Right hindlimb (tissue), 1 donor: Measurements from ENCODE around the gene ARAP1.

ENCODE experiments used
- DNase-seq: peaks from one replicate; pipeline ENCODE4 v3.0.0-alpha.2; 2018

ARAP1 gene

GRCh38 chr11:72741849-72742512, 10.2 kb downstream of the ARAP1 start:
- no peak for DNase-seq

DNA sequence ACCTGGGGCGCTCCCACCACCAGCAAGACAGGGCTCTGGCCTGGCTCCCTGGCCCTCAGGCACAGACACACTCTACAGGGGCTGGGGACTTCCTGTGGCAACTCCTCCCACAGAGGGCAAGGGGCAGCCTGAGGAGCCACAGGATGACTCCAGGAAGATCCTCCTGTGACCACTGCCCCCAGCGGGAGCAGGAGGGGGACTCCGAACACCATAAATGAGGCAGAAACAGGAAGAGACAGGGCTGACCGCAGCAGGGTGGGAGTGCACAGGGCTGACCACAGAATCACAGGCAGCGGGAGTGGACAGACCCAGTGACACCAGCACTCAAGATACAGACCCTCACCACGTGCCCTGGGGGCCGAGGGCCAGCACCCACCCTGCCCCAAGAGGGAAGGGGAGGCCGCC, 10.8 kb downstream of the ARAP1 start:
- DNase-seq, result no peak

- DNase-seq, result no peak
Measured at GRCh38 chr11:72740562-72741428, 11.4 kb downstream of the ARAP1 start.

GRCh38 chr11:72740060-72740424, 12.2 kb downstream of the ARAP1 start:
- DNase-seq, result no peak

DNA sequence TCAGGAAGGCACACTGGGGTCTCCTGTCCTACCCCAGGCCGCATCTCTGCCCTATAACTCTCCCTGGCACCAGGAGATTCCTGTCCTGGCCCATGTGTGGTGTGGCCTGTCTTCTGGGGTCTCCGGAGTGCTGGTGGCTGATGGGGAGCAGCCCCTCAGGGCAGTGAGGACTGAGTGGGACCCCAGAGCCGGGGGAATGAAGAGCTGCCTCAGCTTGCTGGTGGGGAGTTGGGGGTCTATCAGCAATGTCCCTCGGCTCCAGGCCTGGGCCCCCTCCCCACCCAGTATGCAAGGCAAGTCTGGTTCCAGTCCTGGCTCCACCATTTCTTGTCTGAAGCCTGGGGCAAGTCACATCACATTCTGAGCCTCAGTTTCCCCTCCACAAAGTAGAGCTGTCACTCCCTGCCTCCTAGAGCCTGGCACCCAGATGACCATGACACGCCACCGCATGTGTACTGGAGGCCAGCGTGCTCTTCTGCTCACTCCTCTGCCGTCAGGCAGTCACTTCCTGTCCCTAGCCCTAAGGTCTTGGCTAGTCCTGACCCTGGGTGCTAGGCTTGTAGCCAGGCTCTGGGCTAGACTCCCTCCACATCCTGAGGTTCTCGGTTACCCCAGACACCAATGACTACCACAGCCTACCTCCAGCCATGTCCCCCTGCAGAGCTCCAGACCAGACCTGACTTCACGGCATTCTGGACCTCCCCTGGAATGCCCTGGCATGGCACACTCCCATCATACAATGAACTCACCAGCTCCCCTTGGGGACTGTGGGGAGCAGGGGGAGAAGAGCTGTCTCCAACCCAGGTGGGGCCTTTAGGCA, 12.8 kb downstream of the ARAP1 start:
- DNase-seq, result no peak

DNA sequence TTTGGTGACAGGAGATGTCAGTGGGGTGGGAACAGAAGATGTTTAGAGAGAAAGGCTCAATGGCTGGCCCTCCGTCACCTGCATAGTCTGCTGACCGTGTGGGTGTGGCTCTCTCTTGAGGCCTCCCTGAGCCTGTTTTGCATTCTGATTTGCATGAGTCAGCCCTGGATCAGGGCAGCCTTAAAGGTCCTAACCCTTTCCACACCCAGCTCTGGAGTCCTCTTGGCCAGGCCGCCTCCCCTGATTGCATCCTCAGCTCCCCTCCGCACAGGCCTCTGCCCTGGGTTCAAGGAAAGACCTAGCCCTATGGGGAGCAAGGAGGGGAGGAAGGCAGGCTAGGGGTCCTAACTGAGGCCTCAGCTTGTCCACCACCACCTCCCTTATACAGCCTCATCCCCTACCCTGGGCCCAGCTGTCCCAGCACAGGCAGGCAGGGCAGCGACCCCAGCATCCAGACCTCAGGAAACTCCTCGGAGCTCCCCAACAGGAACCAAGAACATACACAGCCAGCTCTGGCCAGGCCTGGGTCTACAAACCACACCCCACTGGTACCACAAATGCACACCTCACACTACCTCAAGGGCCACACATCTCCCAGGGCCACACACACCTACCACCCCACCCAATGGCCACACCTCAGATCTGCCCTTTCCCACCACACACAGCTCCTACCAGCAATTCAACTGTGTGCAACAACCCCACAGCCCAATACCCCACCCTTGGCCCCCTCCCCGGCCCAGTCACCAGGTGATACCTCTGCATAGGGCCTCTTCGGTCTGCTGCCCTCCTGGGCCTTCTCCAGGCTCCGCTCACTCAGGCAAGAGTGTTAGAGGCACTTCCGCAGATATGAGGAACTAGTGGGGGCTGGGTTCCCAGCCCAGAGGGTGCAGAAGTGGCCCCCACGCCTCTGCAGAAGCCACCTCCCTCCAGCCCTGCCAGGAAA, 13.7 kb downstream of the ARAP1 start:
- no peak for DNase-seq

GRCh38 chr11:72737336-72737735, 14.9 kb downstream of the ARAP1 start:
- DNase-seq, result no peak

DNA sequence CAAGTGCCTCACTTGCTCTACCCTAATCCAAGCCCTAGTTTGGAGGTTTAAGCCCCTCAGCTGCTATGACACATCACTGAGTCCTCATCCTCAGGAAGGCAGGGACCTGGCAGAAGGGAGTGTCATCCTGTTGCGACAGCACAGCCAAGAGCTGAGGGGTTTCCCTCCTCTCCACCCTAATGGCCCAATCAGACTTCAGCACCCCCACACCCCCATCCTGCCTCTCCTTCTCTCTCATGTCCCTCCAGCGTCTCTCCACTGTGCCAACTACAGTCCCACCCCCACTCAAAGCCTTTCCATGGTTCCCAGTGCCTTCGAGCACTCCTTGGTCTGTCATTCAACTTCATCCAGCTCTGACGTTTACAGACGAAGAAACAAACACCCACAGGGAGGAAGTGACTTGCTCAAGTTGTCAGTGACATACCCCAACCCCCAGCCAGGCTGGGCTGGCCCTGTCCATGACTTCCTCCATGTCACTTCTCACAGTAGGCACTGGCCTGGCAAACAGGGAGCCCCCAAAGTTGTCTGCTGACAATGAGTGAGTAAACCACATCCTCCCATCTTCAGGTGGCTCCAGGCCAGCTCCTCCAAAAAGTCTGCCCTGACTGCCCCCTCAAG, 15.6 kb downstream of the ARAP1 start:
- no peak for DNase-seq

- DNase-seq, result no peak
Measured at GRCh38 chr11:72735495-72736027, 16.6 kb downstream of the ARAP1 start.

DNA sequence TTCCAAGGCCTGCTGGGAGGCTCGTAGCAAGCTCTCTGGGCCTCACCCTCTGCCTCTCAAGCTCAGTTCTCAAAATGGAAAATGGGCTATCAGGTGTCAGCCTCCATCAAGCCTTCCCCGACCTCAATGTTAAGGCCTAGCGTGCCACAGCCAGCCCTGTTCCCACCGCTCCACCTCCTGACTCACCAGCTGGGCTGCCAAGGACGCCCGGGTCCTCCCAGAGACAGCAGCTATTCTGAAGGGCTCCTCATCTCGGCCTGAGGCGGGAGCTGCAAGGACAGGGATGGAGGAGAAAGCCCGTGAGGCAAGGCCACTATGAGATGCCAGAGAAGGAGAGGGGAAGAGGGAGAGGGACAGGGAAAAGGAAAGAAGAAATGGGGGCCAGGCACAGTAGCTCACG, 19.9 kb downstream of the ARAP1 start:
- no peak for DNase-seq

DNA sequence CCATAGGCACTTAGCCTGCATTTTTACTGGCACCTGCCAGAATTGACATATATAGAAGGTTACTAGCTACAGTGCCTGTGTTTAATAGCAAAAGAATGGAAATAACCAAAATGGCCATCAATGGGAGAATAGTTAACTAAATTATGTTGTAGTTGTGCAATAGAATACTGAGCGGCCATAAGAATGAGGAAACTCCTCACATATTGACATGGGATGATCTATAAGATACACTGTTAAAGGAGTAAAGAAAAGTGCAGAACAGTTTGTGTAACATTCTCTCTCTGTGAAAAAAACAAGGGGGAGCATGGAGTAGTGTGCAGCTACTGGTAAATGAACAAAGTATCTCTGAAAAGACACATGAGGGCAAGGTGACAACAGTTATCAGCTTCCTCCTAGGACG, 21.5 kb downstream of the ARAP1 start:
- no peak for DNase-seq

DNA sequence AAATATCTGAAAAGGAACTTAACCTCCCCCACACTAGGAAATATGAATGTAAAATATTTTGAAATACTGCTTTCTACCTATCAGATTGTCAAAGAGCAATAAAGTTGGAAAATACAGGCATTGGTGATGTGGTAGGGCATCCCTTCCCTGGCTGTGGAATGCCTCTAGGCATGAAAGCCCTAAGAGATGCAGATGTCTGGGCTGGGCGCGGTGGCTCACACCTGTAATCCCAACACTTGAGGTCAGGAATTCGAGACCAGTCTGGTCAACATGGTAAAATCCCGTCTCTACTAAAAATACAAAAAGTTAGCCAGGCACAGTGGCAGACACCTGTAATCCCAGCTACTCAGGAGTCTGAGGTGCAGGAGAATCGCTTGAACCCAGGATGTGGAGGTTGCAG, 22.0 kb downstream of the ARAP1 start:
- no peak for DNase-seq

- no peak for DNase-seq
Measured at GRCh38 chr11:72727521-72727920, 24.7 kb downstream of the ARAP1 start.

GRCh38 chr11:72726266-72727220, 25.7 kb downstream of the ARAP1 start:
- no peak for DNase-seq

- no peak for DNase-seq
Measured at GRCh38 chr11:72725724-72726028, 26.5 kb downstream of the ARAP1 start.

DNA sequence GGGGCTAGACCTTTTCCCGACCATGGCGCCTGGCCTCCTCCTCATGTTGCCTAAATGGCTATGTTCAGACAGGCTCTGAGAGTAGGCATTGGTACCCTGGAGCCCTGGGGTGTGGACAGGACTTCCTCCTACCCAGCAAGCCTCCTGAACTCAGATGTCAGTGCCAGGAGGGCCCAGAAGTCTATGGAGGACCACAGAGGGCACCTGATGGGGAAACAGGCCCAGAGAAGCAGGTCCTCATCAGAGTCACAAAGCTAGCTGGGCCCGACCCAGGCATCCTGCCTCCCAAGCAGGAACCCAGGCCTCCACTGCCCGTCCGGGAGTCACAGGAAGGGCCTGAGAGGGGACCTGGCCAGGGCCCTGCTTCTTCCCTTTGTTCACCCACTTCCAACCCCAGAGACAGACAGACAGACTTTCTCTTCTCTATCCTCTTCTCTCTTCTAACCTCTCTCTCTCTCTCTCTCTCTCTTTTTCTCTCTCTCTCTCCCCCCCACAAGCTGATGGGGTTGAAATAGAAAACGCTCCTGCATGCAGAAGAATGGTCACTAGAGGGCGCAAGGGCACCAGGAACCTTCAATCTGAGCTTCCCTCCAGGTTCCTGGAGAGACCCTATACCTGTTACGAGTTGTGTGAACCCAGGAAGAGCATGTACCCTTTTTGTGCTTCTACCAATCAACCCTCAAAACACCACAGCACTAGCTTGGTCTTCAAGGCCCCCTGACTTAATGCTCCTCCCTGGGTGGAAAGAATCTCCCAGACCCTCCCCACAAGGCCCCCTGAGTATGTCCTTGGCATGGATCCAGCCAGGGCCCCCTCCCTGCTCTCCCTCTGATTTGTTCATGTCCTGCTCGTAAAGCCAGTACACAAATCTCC, 27.1 kb downstream of the ARAP1 start:
- peak; percentile 84 for DNase-seq

GRCh38 chr11:72724021-72724551, 28.1 kb downstream of the ARAP1 start:
- DNase-seq, result no peak

GRCh38 chr11:72723508-72723907, 28.7 kb downstream of the ARAP1 start:
- no peak for DNase-seq

DNA sequence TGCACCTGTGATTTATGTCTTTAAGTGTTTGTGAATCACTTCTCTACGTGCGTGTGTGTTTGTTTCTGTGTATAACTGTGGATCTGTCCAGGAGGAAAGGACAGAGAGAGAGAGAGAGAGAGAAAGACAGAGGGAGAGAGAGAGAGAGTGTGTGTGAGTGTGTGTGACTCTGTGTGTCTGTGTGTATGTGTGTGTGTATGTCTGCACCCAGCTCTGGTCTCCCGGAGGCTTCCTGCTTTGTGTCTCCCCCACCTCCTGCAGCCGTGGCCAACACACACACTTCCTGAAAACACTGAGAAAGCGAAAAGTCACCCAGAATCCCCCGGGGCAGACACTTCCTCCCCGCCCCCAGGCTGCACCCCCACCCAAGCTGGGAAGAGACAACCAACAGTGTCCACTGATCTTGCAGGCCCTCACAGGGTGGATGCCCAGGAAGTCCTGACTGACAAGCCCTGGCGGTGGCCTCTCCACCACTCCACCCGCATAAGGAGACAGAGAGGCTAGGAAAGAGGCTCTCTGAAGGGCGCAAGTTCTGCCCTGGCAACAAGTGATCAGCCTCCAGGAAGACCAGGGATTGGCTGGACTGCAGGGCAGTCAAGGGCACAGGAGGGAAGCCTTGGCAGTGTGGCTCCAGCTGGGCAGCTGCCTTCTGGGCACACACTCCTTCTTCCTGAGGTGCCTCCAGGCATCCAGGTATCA, 30.0 kb downstream of the ARAP1 start:
- peak; percentile 93 for DNase-seq
